ENCODE results near the gene FOXO6.

DNA sequence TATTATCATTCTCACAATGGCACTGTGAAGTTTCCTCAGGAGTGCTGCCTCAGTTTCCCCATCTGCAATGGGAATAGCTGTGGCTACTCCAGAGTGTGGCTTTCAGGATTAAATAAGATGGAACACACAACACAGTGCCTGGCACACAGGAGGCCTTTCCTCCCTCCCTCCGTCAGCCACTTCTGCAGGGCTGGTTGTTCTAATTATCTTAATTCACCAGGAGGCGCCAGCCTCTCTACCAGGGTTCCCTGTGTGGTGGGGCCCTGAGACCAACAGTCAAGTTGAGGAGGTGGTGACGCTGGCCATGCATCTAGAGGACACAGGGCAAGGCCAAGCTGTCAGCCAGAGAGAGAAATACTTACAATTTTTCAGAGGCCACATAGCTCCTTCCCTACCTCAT is 6.3 kb upstream of the FOXO6 start:
- TF ChIP-seq, protein P1, sequence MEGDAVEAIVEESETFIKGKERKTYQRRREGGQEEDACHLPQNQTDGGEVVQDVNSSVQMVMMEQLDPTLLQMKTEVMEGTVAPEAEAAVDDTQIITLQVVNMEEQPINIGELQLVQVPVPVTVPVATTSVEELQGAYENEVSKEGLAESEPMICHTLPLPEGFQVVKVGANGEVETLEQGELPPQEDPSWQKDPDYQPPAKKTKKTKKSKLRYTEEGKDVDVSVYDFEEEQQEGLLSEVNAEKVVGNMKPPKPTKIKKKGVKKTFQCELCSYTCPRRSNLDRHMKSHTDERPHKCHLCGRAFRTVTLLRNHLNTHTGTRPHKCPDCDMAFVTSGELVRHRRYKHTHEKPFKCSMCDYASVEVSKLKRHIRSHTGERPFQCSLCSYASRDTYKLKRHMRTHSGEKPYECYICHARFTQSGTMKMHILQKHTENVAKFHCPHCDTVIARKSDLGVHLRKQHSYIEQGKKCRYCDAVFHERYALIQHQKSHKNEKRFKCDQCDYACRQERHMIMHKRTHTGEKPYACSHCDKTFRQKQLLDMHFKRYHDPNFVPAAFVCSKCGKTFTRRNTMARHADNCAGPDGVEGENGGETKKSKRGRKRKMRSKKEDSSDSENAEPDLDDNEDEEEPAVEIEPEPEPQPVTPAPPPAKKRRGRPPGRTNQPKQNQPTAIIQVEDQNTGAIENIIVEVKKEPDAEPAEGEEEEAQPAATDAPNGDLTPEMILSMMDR (IDR thresholded peaks at IDR 0.05) = no peak
- TF ChIP-seq POLR2A (IDR thresholded peaks at IDR 0.05) = no peak

All from right lobe of liver (tissue), 4 donors.